NCI-H510A (cell line): ENCODE results near the gene GPR137C.
A peak's percentile ranks its signal among the peaks of the same experiment; 100 is the strongest.

ENCODE experiments used
- DNase-seq: peaks from one replicate; lab custom pipeline; 2025; lab: John Stamatoyannopoulos, UW

Gene GPR137C

GRCh38 chr14:52552063-52552988 is at the start of gene GPR137C, which contains the start of gene TXNDC16:
TSS of gene GPR137C (plus strand) at chr14:52552836. CDS start at chr14:52553148, 312 bp downstream.
TSS of gene TXNDC16 (minus strand) at chr14:52552505. CDS start at chr14:52543557, 8,948 bp downstream.
- peak; percentile 98 for DNase-seq

DNA sequence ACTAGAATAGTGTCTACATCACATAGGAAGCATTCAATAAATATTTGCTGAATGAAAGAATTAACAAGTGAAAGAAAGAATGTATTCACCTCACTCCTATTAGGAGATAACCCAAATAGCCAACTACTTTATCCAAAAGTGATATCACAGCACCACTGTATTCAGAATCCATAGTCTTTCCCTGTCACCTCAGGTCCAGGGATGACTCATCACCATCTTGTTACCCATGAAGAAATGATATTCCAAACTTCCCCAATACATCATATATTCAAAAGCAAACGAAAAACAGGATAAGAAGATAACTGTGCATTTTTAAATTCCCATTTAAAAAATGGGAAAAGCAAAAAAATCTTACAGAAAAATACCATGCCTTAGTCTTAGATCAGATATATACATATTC is 39.4 kb upstream of the GPR137C start:
- DNase-seq, result no peak

DNA sequence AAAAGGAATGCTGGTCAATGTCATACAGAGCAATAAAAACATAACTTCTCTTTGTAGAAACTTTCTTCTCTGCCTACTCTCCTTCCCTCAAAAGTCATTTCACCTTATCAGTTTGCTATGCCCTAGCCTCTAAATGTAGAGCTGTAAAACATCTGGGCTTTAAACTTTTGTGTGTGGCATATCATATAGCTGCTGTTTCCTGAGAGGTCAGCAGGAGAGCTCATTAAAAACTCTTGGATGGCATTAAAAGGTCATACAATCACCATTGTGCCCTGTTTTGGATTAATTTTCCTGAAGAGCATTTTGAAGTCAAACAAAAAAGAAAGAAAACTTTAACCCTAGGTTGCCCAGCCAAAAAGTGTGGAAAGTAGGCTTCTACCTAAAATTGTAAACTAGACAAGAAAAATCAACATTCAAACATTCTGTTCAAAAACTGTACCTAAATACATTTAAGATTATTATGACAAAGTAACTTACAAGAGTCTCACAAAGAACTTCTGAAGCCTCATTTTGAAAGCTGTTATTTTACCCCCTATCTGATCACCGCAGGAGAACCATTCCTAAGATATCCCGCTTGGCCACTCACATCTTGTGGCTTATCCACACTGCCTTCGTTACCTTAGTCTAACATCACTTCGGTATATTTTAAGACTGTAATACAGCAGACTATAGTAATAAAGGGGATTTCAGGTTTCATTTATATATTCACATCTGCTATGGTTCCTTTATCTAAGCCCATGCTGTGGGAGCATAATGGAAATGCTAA is 38.4 kb upstream of the GPR137C start:
- no peak for DNase-seq

GRCh38 chr14:52522033-52522432 is 30.6 kb upstream of the GPR137C start:
- DNase-seq, result no peak

DNA sequence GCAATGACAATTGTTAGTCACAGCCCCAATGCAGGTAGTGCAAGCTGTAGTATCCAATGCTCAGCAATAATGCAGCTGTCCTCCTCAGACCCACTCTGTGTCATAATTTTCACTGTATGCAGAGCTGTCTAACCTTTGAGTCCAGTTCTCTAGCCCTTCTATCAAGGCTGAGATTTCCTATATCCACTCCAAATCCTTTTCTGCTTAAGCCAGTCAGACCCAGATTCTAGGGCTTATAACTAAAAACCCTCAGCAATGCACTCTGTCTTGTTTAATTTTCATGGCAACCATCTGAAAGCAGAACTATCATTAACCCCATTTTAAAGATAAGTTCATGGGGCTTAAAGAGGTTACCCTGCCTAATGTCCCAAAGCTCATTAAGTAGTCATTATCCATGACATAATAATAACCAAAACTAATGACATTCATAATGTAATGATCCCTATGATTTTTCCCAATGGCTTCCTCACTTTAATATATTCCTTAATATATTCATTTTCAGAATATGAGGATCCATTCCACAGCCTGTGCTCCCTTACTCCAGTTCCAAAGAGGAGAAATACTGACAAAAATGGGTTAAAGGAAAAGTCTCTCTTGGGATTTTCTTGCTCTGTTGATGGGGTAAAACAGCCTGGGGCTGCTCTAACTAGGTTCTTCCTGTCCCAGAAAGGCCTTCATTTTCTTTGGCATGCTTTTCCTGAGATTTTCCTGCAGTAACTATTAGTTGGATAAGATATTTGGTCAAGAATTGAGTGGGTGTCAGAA is 29.9 kb upstream of the GPR137C start:
- no peak for DNase-seq

DNA sequence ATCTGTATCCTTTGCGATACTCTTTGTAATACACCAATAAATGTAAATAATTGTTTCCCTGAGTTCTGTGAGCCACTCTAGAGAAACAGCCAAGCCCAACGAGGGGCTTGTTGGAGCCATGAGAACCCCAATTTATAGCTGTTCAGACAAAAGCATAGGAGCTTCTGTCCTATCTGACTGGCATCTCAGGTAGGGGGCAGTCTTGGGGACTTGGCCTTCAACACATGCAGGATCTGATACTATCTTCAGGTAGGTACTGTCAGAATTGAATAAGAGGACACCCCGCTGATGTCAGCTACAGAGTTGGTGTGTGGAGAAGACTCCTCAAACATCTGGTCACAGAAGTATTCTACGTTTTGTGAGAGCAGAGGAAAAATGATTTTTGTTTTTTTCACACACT is 25.6 kb upstream of the GPR137C start:
- DNase-seq, result no peak

DNA sequence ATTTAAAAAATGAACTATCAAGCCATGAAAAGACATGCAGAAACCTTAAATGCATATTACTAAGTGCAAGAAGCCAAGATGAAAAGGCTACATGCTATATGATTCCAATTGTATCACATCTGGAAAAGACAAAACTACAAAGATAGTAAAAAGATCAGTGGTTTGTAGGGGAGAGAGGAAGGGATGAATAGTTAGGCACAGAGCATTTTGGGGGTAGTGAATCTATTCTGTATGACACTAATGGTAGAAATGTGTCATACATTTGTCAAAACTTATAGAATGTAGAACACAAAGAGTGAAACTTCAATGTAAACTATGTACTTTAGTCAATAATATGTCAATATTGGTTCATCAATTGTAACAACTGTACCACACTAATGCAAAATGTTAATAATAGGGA is 21.2 kb upstream of the GPR137C start:
- no peak for DNase-seq

GRCh38 chr14:52536269-52536668 is 16.4 kb upstream of the GPR137C start:
- no peak for DNase-seq

DNA sequence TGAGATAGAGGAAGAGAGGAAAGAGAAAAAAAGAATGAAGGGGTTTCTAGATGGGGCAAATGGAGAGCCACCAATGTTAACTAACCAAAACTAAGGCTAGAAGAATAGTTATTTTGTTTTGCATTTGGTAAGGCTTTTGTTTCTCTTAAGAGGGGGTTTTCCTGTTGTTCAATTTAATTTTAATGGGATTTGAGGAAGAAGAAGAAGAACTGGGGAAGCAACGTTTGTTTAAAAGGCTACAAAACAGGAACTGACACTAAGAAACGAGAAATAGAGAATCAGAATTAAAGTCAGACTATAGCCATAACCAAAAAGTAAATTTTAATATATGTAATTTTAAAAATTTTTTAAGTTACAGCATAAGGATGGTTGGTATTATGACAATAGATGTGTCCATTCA is 14.0 kb upstream of the GPR137C start:
- DNase-seq, result no peak

GRCh38 chr14:52545584-52546317 is 6.9 kb upstream of the GPR137C start:
- DNase-seq, result no peak

DNA sequence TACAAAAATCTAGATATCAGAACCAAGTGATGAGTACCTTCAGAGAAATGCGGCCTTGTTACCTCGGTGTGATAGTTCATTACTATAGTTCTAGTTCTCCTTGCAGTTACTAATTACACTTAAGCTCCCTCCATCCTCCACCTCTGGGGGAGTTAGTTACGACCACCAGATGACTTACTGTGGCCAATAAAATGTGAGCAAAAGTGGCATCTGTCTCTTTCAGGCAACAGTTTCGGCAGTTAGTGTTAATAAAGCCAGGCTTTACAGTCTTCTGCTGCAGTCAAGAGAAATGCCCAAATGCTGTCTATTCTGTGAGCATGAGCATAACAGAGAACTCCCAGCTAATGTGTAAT is 6.3 kb upstream of the GPR137C start:
- DNase-seq, result no peak

DNA sequence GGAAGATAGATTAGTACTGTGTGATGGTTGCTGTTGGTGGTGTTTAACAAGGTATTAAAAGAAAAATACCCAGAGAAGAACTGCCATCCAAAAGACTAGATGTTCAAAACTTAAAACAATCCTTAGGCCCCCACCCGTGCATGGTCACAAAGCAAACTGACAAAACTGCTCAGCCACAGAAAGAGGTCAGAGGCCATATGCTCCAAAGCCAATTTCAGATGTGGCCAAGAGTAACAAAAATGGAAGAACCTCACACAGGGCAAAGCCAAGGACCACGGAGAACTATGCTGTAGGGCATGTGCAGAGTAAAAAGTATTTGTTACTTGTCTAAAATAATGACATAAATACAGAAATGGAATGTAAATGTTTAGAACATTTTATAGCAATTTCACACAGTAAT is 5.6 kb upstream of the GPR137C start:
- no peak for DNase-seq

- DNase-seq, result no peak
Measured at GRCh38 chr14:52547526-52547925, 5.1 kb upstream of the GPR137C start.

DNA sequence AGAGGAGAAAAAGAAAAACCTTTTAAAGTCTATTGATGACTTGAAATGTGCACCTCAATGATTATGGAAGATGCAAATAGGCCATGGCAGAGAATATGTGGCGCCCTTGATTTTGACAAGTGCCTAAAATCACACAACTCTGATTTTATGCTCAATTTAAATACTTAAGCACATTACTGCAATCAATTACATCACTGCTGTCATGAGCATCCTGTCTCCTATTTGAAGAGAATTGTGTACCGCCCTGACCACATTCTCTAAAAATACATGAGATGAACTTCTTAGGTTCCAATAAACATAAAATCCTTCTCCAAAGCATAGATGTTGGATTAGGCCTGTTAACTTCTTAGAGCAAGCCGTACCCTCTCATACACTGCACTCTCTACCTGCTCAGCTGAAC is 2.0 kb upstream of the GPR137C start:
- DNase-seq, result no peak

GRCh38 chr14:52551205-52551604 is 1.4 kb upstream of the GPR137C start:
- no peak for DNase-seq

- no peak for DNase-seq
Measured at GRCh38 chr14:52551696-52552062, 957 bp upstream of the GPR137C start.

DNA sequence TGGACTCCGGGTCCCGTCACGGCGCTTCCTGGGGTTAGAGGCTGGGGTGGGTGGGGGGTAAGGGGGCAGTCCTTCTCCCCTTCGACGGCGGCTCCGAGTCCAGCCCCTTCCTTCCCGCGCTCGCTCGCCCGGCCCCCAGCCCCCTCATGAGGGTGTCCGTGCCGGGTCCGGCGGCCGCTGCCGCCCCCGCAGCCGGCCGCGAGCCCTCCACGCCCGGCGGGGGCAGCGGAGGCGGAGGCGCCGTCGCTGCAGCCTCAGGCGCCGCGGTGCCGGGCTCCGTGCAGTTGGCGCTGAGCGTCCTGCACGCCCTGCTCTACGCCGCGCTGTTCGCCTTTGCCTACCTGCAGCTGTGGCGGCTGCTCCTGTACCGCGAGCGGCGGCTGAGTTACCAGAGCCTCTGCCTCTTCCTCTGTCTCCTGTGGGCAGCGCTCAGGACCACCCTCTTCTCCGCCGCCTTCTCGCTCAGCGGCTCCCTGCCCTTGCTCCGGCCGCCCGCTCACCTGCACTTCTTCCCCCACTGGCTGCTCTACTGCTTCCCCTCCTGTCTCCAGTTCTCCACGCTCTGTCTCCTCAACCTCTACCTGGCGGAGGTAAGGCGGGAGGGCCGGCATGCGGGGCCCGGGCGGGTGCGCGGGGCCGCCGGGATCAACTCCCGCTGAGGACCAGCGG is 500 bp downstream of the GPR137C start:
- peak; percentile 36 for DNase-seq

- peak; percentile 65 for DNase-seq
Measured at GRCh38 chr14:52553671-52554575, 1.3 kb downstream of the GPR137C start.

GRCh38 chr14:52558688-52559087 is 6.1 kb downstream of the GPR137C start:
- no peak for DNase-seq

GRCh38 chr14:52563120-52563519 is 10.5 kb downstream of the GPR137C start:
- no peak for DNase-seq
